Loucy (cell line): ENCODE data around the gene CNTNAP3.
"Not testable (repeated sequence)": the region's sequence is repeated elsewhere in the genome, so short reads cannot be mapped to it uniquely, and the experiment has no call there.

Experiments used
- CTCF ChIP-seq: fragments of 200-600 bp; sonication (generic); conservative IDR thresholded peaks from 2 replicates; pipeline ENCODE4 v1.5.1; 2014; ENCODE audit warnings: mild to moderate bottlenecking, antibody characterized with exemption, low read length
- EZH2phosphoT487 ChIP-seq: fragments of 200-600 bp; IDR thresholded peaks from 2 replicates; pipeline ENCODE4 v1.6.1; 2018; ENCODE audit warnings: antibody characterized with exemption, mild to moderate bottlenecking, moderate library complexity, borderline replicate concordance

DNA sequence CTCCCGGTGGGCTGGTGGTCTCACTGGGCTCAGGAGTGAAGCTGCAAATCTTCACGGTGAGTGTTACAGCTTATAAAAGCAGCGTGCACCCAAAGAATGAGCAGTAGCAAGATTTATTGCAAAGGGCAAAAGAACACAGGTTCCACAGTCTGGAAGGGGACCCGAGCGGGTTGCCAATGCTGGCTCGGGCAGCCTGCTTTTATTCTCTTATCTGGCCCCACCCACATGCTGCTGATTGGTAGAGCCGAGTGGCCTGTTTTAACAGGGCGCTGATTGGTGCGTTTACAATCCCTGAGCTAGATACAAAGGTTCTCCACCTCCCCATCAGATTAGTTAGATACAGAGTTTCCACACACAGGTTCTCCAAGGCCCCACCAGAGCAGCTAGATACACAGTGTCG is 246.2 kb downstream of the CNTNAP3 start:
- not testable (repeated sequence) for TF ChIP-seq CTCF, EZH2phosphoT487
